HG03196 (cell line): ENCODE data around the gene DEDD2.

Source experiments
- ATAC-seq: cut with Tn5 transposase; IDR thresholded peaks from one replicate; pipeline ENCODE4 v1.9.1; 2021; ENCODE audit not compliant: unreplicated experiment

The DEDD2 gene

GRCh38 chr19:42248270-42249148 is 31.0 kb upstream of the DEDD2 start:
- no peak for ATAC-seq

- ATAC-seq: no peak
Observed at GRCh38 chr19:42247640-42248199, 30.2 kb upstream of the DEDD2 start.

- no peak for ATAC-seq
Observed at GRCh38 chr19:42246922-42247639, 29.6 kb upstream of the DEDD2 start.

DNA sequence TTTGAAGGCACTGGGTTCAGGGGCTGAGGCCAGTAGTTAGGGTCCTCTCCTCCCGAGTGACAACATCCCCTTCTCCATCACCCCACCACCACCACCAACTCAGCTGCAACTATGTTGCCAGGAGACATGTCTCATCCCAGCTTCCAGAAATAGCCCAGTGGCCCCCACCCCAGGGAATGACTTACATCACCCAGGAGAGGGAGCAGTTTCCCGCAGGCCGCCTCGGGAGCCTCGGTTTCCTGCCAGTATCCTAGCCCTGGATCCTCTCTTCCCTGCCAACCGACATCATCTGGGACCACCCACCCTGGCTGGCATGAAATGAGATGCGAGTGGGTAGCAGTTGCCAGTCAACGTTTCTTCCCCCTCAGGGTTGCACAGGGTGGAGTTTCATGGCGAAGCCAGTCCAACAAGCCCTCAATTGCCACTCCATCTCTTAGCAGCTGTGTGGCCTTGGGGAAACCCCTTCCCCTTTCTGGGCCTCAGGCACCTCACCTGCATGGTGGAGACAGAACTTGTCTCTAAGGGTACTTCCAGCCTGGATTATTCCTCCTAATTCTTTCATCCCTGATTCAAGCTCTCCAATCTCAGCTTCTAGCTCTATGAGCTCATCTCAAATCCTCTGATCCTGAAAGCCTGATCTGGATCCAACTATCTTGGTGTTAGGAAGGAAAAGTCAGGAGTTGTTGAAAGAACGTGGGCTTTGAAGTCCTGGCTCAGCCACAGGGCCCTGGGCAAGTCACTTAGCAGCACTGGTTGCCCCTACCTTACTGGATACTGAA is 28.9 kb upstream of the DEDD2 start:
- no peak for ATAC-seq

DNA sequence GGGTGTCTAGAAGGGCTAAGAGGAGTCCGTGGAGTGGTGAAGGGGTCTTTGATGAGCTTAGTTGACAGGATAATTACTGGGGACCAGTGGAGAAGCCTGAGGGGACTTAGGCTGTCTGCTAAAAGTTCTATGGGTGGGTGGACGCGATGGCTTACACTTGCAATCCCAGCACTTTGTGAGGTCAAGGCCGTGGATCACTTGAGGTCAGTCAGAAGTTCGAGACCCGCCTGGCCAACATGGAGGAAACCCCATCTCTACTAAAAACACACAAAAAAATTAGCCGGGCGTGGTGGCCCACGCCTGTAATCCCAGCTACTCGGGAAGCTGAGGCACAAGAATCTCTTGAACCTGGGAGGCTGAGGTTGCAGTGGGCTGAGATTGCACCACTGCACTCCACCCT is 27.8 kb upstream of the DEDD2 start:
- no peak for ATAC-seq

DNA sequence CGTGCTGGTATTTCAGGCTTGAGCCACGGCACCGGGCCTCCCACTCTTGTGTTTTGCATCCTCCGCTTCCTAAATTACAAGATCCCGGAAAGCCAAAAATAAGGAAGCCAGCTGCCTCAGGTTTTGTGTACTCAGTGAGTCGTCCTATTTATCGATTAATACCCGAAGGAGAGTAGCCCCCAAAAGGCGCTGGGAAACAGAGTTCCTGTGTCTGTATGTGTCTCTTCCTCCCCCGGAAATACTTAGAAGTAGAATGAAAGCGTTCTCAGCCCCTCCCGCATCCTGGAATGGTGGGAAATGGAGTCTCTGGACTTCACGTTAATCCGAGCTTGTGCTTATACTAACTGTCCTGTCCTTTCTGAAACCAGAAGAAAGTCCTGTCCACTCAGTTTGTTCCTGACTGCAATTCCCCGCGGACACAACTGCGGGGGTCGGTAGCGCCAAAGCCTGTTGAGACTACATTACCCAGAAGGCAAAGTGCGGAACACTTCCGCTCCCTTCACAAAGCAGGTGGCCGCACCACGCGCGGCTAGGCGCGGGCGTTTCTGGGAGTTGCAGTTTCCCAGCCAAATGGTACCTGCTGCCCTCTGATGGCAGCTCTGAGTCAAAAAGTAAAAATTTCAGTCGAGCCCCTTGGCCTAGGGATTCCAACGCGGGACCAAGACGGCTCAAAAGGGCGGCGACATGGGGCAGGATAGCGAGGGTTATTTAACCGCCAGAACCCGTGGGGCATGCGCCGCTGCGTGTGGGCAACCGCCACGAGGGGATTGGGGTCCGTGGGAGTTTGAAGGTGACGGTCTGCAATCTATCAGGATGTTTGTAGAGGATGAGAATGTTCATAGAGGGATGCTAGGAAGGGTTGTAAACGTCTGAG is 27.1 kb upstream of the DEDD2 start:
- ATAC-seq: peak; percentile 32

DNA sequence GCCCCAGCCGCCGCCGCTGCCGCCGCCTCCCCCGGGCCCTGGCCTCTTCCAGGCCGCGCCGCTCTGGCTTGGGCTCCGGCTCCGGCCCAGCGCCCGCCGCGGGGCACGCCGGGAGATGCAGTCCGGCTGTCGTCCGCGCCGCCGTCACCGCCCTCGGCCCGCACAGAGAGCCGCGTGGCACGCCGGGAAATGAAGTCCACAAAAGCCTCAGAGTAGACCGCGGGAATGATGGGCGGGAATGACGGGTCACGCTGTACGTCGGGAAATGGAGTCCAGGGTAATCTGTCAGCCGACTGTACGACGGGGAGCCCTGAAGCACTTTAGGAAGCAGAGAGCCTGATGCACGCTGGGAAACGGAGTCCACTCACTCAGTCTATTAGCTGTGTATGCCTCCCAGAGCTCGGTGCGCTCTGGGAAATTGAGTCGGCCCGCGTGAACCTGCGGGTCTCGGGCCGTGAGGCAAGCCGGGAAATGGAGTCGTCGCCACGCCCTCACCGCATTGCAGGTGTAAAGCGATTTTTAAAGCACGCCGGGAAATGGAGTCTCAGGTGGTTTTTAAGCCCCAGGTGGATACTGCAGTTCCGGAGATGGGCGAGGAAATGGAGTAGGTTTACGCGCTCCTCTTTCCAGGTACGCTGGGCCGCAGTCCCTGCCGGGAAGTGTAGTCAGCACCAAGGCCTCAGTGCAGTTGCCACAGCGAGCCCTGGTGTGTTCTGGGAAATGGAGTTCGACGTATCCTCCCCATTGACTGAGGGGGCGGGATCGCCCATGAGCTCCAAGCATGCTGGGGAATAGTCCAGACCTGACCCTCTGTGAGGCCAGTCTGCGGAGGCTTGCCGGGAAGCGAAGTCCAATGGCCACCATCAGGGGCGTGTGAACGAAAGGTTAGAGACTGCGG is 25.3 kb upstream of the DEDD2 start, which contains the start of gene GSK3A:
TSS of gene GSK3A (minus strand) at position 91 of the 898 bp plus-strand sequence. CDS start 137 bp downstream, outside the sequence.
- peak; percentile 65 for ATAC-seq

DNA sequence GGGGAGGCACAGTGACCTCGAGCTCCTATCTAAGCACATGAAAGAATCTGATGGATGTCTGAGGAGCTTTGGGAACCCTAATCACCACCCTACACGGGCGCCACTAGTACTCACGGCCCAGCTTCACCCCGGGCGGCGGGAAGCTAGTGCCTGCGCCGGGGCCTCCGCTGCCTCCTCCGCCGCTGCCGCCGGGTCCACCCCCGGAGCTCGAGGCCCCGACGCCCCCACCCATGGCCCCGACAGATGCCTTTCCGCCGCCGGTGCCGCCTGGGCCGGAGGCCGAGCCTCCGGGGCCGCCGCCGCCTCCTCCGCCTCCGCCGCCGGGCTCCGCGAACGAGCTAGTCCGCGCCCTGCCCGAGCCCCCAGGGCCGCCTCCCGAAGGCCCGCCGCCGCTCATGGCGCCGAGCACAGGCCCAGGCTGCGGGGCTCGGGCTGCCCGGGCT is 24.6 kb upstream of the DEDD2 start:
- peak; percentile 0 for ATAC-seq

DNA sequence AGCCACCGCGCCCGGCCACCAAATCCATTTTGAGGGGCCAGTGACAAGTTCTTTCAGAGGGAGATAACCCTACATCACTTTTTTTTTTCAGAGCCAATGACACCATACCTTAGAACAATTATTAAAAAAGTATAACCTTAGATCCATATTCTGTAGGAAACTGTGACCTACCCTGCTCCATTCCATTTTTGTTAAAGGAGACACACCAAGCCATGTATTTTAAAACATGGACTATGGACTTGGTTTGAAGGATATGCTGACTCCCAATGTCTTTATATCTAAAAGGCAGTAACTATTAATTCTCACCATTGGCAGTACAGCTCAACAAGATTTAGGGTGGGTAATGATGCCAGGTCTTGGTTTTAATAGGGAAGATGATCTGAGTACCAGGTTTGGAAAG is 23.8 kb upstream of the DEDD2 start:
- ATAC-seq: no peak

DNA sequence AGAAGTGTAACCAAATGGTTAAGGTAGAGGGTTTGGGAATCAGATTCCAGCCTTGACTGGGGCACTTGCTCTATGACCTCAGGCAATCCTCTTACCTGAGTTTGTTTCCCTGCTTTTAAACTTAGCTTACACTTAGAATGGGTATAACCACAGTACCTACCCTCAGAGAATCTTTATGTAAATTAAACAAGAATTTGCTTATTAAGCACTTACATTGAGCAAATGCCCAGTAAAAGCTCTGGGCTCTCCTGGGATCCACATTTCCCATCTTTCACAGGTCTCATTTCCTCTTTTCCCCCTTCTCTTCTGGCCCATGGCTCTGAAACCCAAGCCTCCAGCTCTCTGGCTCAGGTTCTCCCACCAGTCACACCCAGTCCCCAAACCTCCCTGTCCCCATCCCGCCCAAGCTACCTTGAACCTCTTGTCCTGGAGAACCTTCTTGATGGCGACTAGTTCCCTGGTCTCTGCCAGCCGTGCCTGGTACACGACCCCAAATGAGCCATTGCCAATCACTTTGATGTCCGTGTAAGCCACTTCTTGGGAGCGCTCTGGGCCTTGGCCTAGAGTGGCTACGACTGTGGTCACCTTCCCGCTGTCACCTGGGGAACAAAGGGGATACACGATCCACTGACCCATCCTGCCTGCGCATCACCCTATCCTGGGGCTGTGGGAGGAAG is 22.2 kb upstream of the DEDD2 start:
- no peak for ATAC-seq

GRCh38 chr19:42235181-42235580 is 17.7 kb upstream of the DEDD2 start:
- no peak for ATAC-seq

GRCh38 chr19:42234364-42234763 is 16.9 kb upstream of the DEDD2 start:
- ATAC-seq: no peak

DNA sequence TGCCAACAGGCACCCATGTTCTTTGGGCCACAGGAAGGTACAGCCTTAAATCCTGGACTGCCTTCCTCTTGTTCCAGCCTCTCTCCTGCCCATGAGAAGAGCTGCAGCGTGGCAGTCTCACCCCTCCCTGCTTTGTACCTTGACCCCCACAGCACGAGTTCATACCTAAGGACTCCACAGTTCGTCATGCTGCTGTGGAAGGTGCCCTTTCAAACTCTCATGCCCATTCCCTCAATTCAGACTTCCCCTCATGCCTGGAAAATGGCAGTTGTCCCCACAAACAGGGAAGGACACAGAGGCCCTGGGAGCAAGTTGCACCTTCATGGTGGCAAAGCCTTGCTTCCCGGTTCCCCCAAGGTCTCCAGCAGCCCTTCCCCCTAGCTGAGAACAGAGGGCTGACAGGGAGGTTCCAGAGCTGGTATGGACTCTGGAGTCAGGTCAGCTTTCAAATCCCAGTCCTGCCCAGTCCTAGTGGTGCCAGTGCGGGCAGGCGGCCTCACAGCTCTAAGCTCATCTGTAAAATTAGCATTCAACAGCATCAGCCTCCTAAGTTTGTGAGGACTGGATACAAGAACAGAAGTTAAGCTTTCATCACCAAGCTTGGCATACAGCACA is 16.3 kb upstream of the DEDD2 start:
- no peak for ATAC-seq

- ATAC-seq: no peak
Observed at GRCh38 chr19:42233106-42233505, 15.6 kb upstream of the DEDD2 start.

DNA sequence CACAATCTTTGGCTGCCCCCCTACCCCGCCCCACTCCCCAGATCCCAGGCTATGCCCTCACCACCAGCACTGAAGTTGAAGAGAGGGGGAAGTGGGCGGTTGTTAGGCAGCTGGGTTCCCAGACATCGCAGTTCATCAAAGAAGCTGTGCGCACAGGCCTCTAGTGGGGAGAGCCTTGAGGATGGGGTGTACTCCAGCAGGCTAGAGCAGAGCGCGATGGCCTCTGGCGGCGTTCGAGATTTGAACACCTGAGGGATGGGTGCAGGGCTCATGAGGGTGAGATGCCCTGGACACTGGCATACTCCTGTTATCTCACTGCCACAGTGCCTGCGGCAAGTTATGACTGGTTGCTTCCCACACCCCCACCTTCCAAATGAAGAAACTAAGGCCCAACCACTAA is 15.0 kb upstream of the DEDD2 start:
- ATAC-seq: no peak

- ATAC-seq: no peak
Observed at GRCh38 chr19:42230571-42230970, 13.1 kb upstream of the DEDD2 start.

- ATAC-seq: no peak
Observed at GRCh38 chr19:42229855-42230351, 12.4 kb upstream of the DEDD2 start.

DNA sequence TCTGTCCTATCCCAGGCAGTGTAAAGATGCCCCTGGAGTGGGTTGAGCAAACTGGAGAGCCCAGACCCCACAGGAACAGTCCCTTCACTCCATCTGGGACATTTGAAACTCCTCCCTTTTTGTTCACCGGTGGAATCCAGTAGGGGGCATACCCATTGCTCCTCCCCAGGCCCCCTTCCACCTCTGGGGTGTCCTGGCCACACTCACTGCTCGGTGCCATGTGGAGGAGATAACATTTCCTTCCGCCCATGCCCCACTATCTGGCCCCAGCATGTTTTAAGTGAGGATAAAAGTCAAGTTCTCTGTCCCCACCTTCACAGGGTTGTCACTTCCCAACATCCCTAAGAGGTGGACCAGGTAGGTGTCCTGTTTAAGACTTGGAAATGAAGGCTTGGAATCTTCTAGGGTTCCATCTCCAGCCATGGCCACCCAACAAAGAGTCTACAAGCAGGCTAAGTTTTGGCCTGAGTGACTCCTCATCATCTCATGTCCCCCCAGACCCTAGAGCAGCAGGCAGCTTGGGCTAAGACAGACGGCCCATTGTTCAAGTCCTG is 11.9 kb upstream of the DEDD2 start:
- ATAC-seq: no peak
